ENCODE measurements around the gene RSPH3.

The RSPH3 gene

GRCh38 chr6:158963020-158963808 lies 36.8 kb downstream of the RSPH3 start:
- H3K79me2 ChIP-seq (ENCODE audit: insufficient read depth, low read depth) = no peaks in the 10 kb centered on the region
- no peaks in the 10 kb centered on the region for H3K27me3 ChIP-seq (ENCODE audit: insufficient read depth, low read depth)
- H3K4me3 ChIP-seq (IDR thresholded peaks at IDR 0.05; ENCODE audit: insufficient read depth, low read depth, low read length) = no peak overlapping the region
- H2AFZ ChIP-seq (ENCODE audit: low read depth) = no peak overlapping the region
- H3K4me2 ChIP-seq = no peak overlapping the region
- no peak overlapping the region for H3K9ac ChIP-seq
- no peaks in the 10 kb centered on the region for H3K36me3 ChIP-seq (ENCODE audit: insufficient read depth)
- no peak overlapping the region for H3K27ac ChIP-seq
- no peaks in the 10 kb centered on the region for H3K4me1 ChIP-seq (ENCODE audit: low read depth, poor library complexity, severe bottlenecking)
- TF ChIP-seq, protein P1, sequence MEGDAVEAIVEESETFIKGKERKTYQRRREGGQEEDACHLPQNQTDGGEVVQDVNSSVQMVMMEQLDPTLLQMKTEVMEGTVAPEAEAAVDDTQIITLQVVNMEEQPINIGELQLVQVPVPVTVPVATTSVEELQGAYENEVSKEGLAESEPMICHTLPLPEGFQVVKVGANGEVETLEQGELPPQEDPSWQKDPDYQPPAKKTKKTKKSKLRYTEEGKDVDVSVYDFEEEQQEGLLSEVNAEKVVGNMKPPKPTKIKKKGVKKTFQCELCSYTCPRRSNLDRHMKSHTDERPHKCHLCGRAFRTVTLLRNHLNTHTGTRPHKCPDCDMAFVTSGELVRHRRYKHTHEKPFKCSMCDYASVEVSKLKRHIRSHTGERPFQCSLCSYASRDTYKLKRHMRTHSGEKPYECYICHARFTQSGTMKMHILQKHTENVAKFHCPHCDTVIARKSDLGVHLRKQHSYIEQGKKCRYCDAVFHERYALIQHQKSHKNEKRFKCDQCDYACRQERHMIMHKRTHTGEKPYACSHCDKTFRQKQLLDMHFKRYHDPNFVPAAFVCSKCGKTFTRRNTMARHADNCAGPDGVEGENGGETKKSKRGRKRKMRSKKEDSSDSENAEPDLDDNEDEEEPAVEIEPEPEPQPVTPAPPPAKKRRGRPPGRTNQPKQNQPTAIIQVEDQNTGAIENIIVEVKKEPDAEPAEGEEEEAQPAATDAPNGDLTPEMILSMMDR (conservative IDR thresholded peaks at IDR 0.05; ENCODE audit: low read depth, low read length) = no peak
- no peaks in the 10 kb centered on the region for H4K20me1 ChIP-seq (ENCODE audit: insufficient read depth)

- Histone ChIP-seq H3K36me3 (ENCODE audit: insufficient read depth) (no peaks in the 10 kb centered on the region), H3K4me1 (ENCODE audit: low read depth, poor library complexity, severe bottlenecking) (no peaks in the 10 kb centered on the region), H3K4me3 (IDR thresholded peaks at IDR 0.05; ENCODE audit: insufficient read depth, low read depth, low read length) (no peak overlapping the region), H2AFZ (ENCODE audit: low read depth) (no peak overlapping the region), H3K79me2 (ENCODE audit: insufficient read depth, low read depth) (no peaks in the 10 kb centered on the region), H3K27me3 (ENCODE audit: insufficient read depth, low read depth) (no peaks in the 10 kb centered on the region), H3K27ac (no peak overlapping the region), H3K9ac (no peak overlapping the region), H4K20me1 (ENCODE audit: insufficient read depth) (no peaks in the 10 kb centered on the region), H3K4me2 (no peak overlapping the region)
- TF ChIP-seq, protein P1 (conservative IDR thresholded peaks at IDR 0.05; ENCODE audit: low read depth, low read length) = no peak
These were observed 37.6 kb downstream of the RSPH3 start for GRCh38 chr6:158962371-158962770.

DNA sequence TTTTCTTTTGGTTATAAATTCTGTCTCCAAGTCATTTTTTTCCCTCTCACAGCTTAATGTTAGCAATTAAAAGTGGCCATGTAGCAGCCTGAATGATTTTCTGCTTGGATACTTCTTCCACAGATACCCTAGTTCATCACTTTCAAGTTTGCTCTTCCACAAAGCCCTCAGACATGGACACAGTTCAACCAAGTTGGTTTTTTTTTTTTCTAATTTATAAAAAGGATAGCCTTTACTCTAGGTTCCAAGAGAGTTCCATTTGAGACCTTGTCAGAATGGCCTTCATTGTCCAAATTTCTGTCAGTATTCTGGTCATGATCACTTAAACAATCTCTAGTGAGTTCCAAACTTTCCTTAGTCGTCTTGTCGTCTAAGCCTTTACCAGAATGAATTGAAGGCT lies 40.0 kb downstream of the RSPH3 start:
- no peaks in the 10 kb centered on the region for H3K36me3 ChIP-seq (ENCODE audit: insufficient read depth)
- no peaks in the 10 kb centered on the region for H3K79me2 ChIP-seq (ENCODE audit: insufficient read depth, low read depth)
- H3K9ac ChIP-seq = no peak overlapping the region
- no peaks in the 10 kb centered on the region for H4K20me1 ChIP-seq (ENCODE audit: insufficient read depth)
- no peak overlapping the region for H3K27ac ChIP-seq
- no peaks in the 10 kb centered on the region for H3K27me3 ChIP-seq (ENCODE audit: insufficient read depth, low read depth)
- no peaks in the 10 kb centered on the region for H3K4me1 ChIP-seq (ENCODE audit: low read depth, poor library complexity, severe bottlenecking)
- TF ChIP-seq, protein P1 (conservative IDR thresholded peaks at IDR 0.05; ENCODE audit: low read depth, low read length) = no peak
- H3K4me3 ChIP-seq (IDR thresholded peaks at IDR 0.05; ENCODE audit: insufficient read depth, low read depth, low read length) = no peak overlapping the region
- no peak overlapping the region for H2AFZ ChIP-seq (ENCODE audit: low read depth)
- H3K4me2 ChIP-seq = no peak overlapping the region

GRCh38 chr6:158959552-158959951 lies 40.5 kb downstream of the RSPH3 start:
- H3K4me1 ChIP-seq (ENCODE audit: low read depth, poor library complexity, severe bottlenecking) = no peaks in the 10 kb centered on the region
- no peak overlapping the region for H3K4me3 ChIP-seq (IDR thresholded peaks at IDR 0.05; ENCODE audit: insufficient read depth, low read depth, low read length)
- no peak overlapping the region for H3K9ac ChIP-seq
- H3K27ac ChIP-seq = no peak overlapping the region
- H3K79me2 ChIP-seq (ENCODE audit: insufficient read depth, low read depth) = no peaks in the 10 kb centered on the region
- TF ChIP-seq, protein P1 (conservative IDR thresholded peaks at IDR 0.05; ENCODE audit: low read depth, low read length) = no peak
- no peaks in the 10 kb centered on the region for H3K36me3 ChIP-seq (ENCODE audit: insufficient read depth)
- H2AFZ ChIP-seq (ENCODE audit: low read depth) = no peak overlapping the region
- no peaks in the 10 kb centered on the region for H4K20me1 ChIP-seq (ENCODE audit: insufficient read depth)
- H3K4me2 ChIP-seq = no peak overlapping the region
- H3K27me3 ChIP-seq (ENCODE audit: insufficient read depth, low read depth) = no peaks in the 10 kb centered on the region

Data from KMS-11 (cell line).